Amniotic stem cell (primary cell): ENCODE measurements around the gene HMCN2.
"Not testable (repeated sequence)": the region's sequence is repeated elsewhere in the genome, so short reads cannot be mapped to it uniquely, and the experiment has no call there.

Experiments used
- DNase-seq: peaks from one replicate; lab custom pipeline; 2025; lab: John Stamatoyannopoulos, UW

HMCN2 gene

GRCh38 chr9:130391866-130392265, 126.3 kb downstream of the HMCN2 start:
- DNase-seq = no peak

DNA sequence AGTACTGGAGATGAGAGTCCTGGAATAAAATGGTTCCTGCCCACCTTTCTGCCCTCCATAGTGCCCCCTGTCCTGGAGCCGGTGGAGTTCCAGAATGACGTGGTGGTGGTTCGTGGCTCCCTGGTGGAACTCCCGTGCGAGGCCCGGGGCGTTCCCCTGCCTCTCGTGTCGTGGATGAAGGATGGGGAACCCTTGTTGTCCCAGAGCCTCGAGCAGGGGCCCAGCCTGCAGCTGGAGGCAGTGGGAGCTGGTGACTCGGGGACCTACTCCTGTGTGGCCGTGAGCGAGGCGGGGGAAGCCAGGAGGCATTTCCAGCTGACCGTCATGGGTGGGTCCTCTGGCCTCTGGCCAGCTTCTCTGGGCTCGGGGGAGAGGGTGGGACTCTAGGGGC, 128.1 kb downstream of the HMCN2 start:
- no peak for DNase-seq

DNA sequence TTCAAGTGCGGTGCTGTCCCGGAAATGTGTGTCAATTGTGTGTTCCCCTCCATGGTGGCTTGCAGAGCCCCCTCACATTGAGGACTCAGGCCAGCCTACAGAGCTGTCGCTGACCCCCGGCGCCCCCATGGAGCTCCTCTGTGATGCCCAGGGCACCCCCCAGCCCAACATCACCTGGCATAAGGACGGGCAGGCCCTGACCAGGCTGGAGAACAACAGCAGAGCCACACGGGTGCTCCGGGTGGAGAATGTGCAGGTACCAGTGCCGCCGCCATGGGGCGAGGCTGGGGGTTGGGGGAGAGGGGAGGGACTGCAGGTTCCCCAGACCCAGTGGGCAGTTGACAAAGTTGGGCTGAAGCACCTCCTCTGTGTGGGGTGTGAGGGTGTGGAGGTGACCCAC, 128.8 kb downstream of the HMCN2 start:
- DNase-seq = no peak

- no peak for DNase-seq
Observed at GRCh38 chr9:130394814-130395470, 129.4 kb downstream of the HMCN2 start.

DNA sequence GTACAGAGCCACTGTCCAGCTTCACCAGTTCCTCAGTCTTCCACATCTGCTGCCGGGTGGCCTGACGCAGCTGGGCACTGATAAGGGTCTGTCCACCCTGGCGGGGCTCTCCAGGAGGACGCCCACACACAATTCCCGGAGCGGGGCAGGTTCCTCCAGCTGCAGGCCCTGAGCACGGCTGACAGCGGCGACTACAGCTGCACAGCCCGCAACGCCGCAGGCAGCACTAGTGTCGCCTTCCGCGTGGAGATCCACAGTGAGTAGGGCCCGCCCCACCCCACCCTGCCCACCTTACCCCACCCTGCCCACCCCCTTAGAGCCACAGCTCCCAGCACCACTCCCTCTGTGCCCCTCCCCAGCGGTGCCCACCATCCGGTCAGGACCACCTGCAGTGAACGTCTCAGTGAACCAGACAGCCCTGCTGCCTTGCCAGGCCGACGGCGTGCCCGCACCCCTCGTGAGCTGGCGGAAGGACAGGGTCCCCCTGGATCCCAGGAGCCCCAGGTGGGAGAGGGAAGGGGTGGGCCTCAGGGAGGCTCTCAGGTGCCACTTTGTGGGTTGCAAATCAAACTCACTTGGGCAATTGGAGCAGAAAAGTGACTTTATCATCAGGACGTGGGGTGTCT, 130.4 kb downstream of the HMCN2 start:
- no peak for DNase-seq

DNA sequence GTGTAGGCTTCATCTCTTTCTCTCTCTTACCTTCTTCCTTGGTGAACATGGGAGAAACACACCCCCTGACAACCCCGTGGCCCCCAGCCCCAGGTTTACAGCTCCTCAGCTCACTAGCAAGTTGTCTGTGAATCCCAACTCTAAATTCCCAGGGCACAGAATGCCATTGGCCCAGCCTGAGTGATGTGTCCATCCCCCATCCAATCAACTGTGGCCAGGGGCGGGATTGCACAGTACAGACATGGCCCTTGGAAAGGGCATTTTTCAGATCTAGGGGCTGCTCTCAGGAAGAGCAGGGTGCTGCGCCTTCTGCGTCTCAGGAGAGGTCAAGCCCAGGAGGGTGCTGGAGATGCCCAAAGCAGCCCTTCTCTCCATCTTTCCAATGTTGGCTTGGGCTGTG, 131.0 kb downstream of the HMCN2 start:
- no peak for DNase-seq

DNA sequence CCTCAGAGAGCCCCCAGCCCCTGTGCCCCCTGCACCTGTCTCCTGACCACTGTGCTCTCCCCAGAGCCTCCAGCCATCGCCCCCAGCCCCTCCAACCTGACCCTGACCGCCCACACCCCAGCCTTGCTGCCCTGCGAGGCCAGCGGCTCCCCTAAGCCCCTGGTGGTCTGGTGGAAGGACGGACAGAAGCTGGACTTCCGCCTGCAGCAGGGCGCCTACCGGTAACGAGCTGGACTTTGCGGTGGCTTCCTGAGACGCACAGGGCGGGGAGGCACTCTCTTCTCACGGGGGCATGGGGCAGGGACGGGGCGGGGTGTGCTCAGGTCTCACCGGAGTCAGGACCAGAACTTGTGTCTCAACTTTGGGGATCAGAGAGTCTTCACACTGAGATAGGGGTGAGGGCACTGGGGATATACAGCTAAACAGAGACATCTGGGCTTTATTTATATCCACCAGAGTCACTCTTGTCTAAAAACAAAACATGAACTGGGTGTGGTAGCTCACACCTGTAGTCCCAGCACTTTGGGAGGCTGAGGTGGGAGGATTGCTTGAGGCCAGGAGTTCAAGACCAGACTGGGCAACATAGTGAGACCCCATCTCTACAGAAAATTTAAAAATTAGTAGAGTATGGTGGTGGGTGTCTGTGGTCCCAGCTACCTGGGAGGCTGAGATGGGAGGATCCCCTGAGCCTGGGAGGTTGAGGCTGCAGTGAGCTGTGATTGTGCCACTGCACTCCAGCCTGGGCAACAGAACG, 133.1 kb downstream of the HMCN2 start:
- no peak for DNase-seq

GRCh38 chr9:130399768-130400167, 134.2 kb downstream of the HMCN2 start:
- DNase-seq = no peak

GRCh38 chr9:130400870-130401269, 135.3 kb downstream of the HMCN2 start:
- no peak for DNase-seq

DNA sequence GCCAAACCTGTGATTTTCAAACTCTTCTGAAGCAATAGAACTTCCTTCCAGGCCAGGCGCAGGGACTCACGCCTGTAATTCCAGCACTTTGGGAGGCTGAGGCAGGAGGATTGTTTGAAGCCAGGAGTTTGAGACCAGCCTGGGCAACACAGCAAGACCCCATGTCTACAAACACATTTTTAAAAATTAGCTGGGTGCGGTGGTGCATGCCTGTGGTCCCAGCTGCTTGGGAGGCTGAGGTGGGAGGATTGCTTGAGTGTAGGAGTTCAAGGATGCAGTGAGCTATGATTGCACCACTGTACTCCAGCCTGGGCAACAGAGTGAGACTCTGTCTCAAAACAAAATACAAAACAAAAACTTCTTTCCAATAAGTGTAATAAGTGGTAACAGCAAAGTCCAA, 136.2 kb downstream of the HMCN2 start:
- not testable (repeated sequence) for DNase-seq

GRCh38 chr9:130402243-130402642, 136.7 kb downstream of the HMCN2 start:
- no peak for DNase-seq

DNA sequence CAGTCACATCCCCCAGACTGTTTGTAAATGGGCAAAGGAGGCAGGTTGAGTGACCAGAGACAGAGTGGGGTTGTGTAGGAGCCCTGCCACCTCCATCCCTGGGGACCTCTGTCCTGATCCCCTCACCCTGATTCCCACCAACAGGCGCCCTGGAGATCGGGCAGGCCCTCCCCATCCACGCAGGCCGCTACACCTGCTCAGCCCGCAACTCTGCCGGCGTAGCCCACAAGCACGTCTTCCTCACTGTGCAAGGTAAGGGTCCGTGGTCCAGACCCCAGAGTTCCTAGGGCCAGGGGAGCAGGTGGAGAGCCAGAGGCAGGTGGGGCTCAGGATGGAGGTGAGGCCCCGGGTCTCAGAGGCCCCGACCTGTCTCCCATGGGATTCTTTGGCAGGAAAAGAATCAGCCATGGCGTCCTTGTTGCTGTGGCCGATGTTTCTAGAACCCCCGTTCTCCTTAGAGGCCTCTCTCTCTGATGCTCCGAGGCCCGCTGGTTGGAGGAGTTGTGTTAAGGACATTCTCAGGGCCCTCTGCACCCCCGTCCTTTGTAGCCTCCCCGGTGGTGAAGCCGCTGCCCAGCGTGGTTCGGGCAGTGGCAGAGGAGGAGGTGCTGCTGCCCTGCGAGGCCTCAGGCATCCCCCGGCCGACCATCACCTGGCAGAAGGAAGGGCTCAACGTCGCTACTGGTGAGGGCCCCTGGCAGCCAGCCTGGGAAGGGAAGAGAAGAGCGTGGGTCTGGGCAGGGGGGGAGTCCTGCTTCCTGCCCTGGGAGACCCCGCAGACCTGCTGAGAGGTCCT, 137.3 kb downstream of the HMCN2 start:
- DNase-seq = no peak

DNA sequence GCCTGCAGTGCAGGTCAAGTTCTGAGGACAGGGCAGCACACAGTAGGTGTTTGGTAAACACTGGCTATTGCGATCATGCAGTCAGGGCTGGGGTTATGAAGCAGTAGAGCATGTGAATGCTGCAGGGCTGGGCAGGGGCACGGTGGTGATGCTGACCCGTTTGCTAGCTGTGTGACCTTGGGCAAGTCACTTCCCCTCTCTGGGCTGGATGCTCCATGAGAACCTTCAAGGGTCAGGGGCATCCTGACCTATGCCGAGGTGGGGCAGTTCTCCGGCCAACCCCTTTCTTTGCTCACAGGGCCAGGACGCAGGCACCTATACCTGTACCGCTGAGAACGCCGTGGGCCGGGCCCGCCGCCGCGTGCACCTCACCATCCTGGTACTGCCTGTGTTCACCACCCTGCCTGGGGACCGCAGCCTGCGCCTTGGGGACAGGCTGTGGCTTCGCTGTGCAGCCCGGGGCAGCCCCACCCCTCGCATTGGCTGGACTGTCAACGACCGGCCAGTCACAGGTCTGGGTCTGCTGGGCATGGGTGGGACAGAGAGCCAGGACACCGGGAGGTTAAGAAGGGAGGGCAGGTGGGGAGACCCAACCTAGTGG, 140.2 kb downstream of the HMCN2 start:
- DNase-seq = no peak

DNA sequence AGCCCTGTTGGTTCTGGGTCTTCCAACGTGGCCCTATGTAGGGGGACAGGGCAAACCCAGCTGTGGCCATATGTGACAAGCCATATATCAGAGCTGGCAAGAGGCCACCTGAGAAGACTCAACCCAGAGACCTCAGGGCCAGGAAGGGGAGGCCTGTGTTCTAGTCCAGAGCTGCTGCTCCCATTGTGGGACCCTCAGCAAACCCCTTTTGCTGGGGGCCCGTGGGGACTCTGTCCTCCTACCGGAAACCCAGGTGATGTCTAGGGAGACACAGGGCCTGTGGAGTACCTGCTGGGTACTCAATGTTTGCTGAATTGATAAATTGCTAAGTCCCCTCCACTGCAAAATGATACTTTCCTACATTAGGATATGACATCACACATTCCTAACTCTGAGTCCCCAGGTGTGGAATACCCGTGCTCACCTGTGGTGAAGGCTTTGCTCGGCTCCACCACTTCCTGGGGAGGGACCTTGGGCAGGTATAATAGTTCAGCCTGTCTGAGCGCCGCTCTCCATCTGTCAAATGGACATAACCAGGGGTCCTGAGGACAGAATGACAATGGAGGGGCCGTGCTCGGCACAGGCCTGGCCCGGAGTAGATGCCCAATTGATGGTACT, 140.8 kb downstream of the HMCN2 start:
- no peak for DNase-seq

DNA sequence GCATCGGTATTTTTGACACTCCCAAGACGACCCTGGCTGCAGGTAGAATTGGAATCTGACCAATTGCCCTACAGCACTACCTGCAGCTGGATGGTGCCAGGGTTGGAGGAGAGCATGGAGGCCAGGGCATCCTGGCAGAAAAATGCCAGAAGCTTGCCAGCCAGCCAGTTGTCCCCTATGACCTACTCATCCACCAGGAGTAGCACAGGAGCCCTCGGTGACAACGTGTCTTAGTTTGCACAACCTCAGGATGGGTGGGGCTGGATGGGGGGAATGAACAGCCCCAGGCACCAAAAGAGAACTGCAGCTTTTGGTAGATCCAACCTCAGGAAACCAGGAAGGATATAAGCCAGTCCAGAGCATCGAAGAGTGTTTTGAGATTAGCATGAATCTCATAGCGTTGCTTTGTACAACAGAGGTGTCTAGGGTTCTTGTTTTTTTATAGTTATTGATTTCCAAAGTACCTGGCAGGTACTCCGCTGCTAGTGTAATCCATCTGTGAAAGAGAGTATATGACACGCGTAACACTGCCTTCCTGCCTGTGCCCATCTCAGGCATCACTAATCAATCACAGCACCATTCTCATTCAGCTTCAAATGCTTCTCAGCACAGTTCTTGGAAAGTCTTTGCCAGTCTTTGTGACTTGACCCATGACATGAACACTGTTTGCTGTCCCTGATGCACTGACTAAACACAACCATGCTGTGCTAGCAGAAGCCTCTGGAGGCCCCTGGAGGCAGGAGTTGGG, 142.5 kb downstream of the HMCN2 start:
- DNase-seq = no peak

GRCh38 chr9:130408669-130409068, 143.1 kb downstream of the HMCN2 start:
- DNase-seq = no peak

- no peak for DNase-seq
Observed at GRCh38 chr9:130409246-130409645, 143.7 kb downstream of the HMCN2 start.

DNA sequence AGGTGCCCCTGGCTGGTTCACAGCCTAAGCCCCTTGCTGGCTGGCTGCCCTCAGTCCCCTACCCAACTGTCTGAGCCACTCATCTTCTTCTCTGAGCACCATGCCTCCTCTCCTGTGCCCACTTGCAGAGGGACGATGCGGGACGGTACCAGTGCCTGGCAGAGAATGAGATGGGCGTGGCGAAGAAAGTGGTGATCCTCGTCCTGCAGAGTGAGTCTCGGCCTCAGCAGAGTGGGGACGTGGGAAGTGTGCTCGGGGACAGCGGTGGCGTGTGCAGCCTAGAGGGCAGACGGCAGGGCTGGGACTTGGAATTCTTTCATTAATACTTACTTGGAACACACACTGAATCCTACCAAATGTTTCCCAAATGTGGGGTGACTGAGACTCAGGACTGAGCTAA, 144.9 kb downstream of the HMCN2 start:
- no peak for DNase-seq

- DNase-seq = no peak
Observed at GRCh38 chr9:130411566-130411915, 146.0 kb downstream of the HMCN2 start.

- DNase-seq = no peak
Observed at GRCh38 chr9:130414081-130414731, 148.6 kb downstream of the HMCN2 start.
